HepG2 (cell line): Measurements from ENCODE around the gene RAPGEF2. TPM values are rescaled to one million over a fixed set of nuclear protein-coding genes. Genes with fewer than 3 reads are reported as not detected.

ENCODE experiments used
- ATAC-seq: fragments of 200-7000 bp; cut with Tn5 transposase; 3 replicates; pipeline ENCODE4 v1.9.1; 2020; ENCODE audit warnings: mild to moderate bottlenecking, moderate library complexity
- BruUV-seq: library from RNA; stranded (reverse); fragments of 400-500 nt; replicated peaks from 2 replicates; lab custom pipeline; 2021; lab: Mats Ljungman, UMichigan
- CTCF ChIA-PET: fragments of 300-600 bp; formaldehyde crosslinking; extraction: SDS; loops from one replicate; lab custom pipeline; 2021; ENCODE audit warnings: low total read pairs, inconsistent platforms, low intra/inter-chr PET ratio; lab: Yijun Ruan, JAX
- POLR2A ChIA-PET: fragments of 350-600 bp; sonication (Branson Sonifier 250); formaldehyde crosslinking; loops from one replicate; lab custom pipeline; 2020; ENCODE audit warnings: antibody characterized with exemption, inconsistent platforms; lab: Yijun Ruan, JAX
- DNase-seq: peaks from one replicate; pipeline ENCODE4 v3.0.0-alpha.2; 2015; ENCODE audit warnings: low spot score
- FAIRE-seq: peaks from 3 replicates; lab custom pipeline; 2011; peaks lifted over from hg19 to GRCh38; lab: Jason Lieb, UNC
- H2AFZ ChIP-seq: one replicate; pipeline ENCODE4 v1.6.1; 2011; ENCODE audit warnings: low read length, inconsistent platforms
- H3K27ac ChIP-seq: fragments of 300-600 bp; 3 replicates; pipeline ENCODE4 v1.8.0; 2011; ENCODE audit warnings: mixed run types, mild to moderate bottlenecking, mixed read lengths, low read length, inconsistent platforms; ENCODE audit not compliant: insufficient read depth; ENCODE audit errors: extremely low read length
- H3K27me3 ChIP-seq, 2 experiments: fragments of 200-600 bp in 1 of 2; 2 replicates in 1 of 2; 3 replicates in 1 of 2; pipeline versions ENCODE4 v1.6.0 to v1.8.0; 2011; ENCODE audit warnings: low read length in 2 of 2, mild to moderate bottlenecking in 2 of 2, moderate library complexity in 2 of 2, inconsistent platforms in 1 of 2; ENCODE audit not compliant: insufficient read depth in 2 of 2, control insufficient read depth in 1 of 2
- H3K36me3 ChIP-seq, 2 experiments: fragments of 200-600 bp in 1 of 2; replicated peaks in 1 of 2; 2 replicates in 1 of 2; 3 replicates in 1 of 2; pipeline versions ENCODE4 v1.5.1 to v1.8.0; 2011; ENCODE audit warnings: low read length in 2 of 2, inconsistent platforms in 1 of 2; ENCODE audit not compliant: insufficient read depth in 2 of 2, control insufficient read depth in 1 of 2
- H3K4me1 ChIP-seq: 2 replicates; pipeline ENCODE4 v1.5.1; 2012; ENCODE audit warnings: low read length, inconsistent platforms; ENCODE audit not compliant: insufficient read depth
- H3K4me2 ChIP-seq: 2 replicates; pipeline ENCODE4 v1.6.0; 2011; ENCODE audit warnings: low read depth, low read length, inconsistent platforms
- H3K4me3 ChIP-seq, 3 experiments: fragments of 200-600 bp in 1 of 3; sonication (generic), shearing (Covaris generic) in 1 of 3; replicated peaks in 1 of 3; 2 replicates each; pipeline ENCODE4 v1.5.1; 2011 to 2016; ENCODE audit warnings: low read length in 3 of 3, inconsistent platforms in 2 of 3, low read depth in 2 of 3, mild to moderate bottlenecking in 2 of 3, control low read depth in 1 of 3, mixed read lengths in 1 of 3; ENCODE audit not compliant: insufficient read depth in 1 of 3
- H3K79me2 ChIP-seq: one replicate; pipeline ENCODE4 v1.6.1; 2011; ENCODE audit warnings: low read length, inconsistent platforms; ENCODE audit not compliant: insufficient read depth
- H3K9ac ChIP-seq: 2 replicates; pipeline ENCODE4 v1.6.0; 2011; ENCODE audit warnings: mild to moderate bottlenecking, low read depth, low read length, inconsistent platforms; ENCODE audit not compliant: insufficient read depth
- H3K9me3 ChIP-seq: 2 replicates; pipeline ENCODE4 v1.5.1; 2012; ENCODE audit warnings: mild to moderate bottlenecking, low read length
- H4K20me1 ChIP-seq: 2 replicates; pipeline ENCODE4 v1.6.0; 2011; ENCODE audit warnings: inconsistent platforms, mild to moderate bottlenecking, low read length, moderate library complexity; ENCODE audit not compliant: insufficient read depth
- ARHGAP35 ChIP-seq: sonication (generic); formaldehyde crosslinking; IDR thresholded peaks from 2 replicates; pipeline ENCODE4 v1.9.0; 2022; ENCODE audit warnings: mild to moderate bottlenecking, inconsistent platforms, moderate library complexity, missing genetic modification reagents, borderline replicate concordance
- GABPB1 ChIP-seq: IDR thresholded peaks from 2 replicates; pipeline ENCODE4 v1.6.1; 2016; ENCODE audit warnings: mild to moderate bottlenecking, missing genetic modification reagents, moderate library complexity, missing compliant biosample characterization
- HMGXB4 ChIP-seq, 2 experiments: sonication (generic) in 1 of 2; formaldehyde crosslinking in 1 of 2; IDR thresholded peaks; 2 replicates each; pipeline versions ENCODE4 v1.4.0 to v1.6.1; 2018 to 2020; ENCODE audit warnings: missing genetic modification reagents in 2 of 2, borderline replicate concordance in 1 of 2, low read depth in 1 of 2, mild to moderate bottlenecking in 1 of 2, missing biosample characterization in 1 of 2
- POLR2AphosphoS2 ChIP-seq: IDR thresholded peaks from 2 replicates; pipeline ENCODE4 v1.6.1; 2011; ENCODE audit warnings: low read depth, low read length, improper control_type of control experiment
- SIX4 ChIP-seq: sonication (generic); formaldehyde crosslinking; IDR thresholded peaks from 2 replicates; pipeline ENCODE4 v1.4.0; 2020; ENCODE audit warnings: missing genetic modification reagents
- SRY ChIP-seq: sonication (generic); formaldehyde crosslinking; IDR thresholded peaks from 2 replicates; pipeline ENCODE4 v1.8.0; 2022; ENCODE audit warnings: mild to moderate bottlenecking, missing genetic modification reagents
- TOE1 ChIP-seq: sonication (generic); formaldehyde crosslinking; IDR thresholded peaks from 2 replicates; pipeline ENCODE4 v1.4.0; 2020; ENCODE audit warnings: mild to moderate bottlenecking, missing genetic modification reagents
- ZBTB3 ChIP-seq: sonication (generic); formaldehyde crosslinking; IDR thresholded peaks from 2 replicates; pipeline ENCODE4 v1.4.0; 2020; ENCODE audit warnings: low read depth, mild to moderate bottlenecking, moderate library complexity, missing genetic modification reagents, borderline replicate concordance
- ZNF160 ChIP-seq: sonication (generic); formaldehyde crosslinking; IDR thresholded peaks from 2 replicates; pipeline ENCODE4 v1.8.0; 2022; ENCODE audit warnings: mild to moderate bottlenecking, inconsistent platforms, missing genetic modification reagents
- ZNF7 ChIP-seq: IDR thresholded peaks from 2 replicates; pipeline ENCODE4 v1.6.1; 2016; ENCODE audit warnings: missing biosample characterization, missing genetic modification reagents
- ZNF749 ChIP-seq: sonication (generic); formaldehyde crosslinking; IDR thresholded peaks from 2 replicates; pipeline ENCODE4 v1.8.0; 2022; ENCODE audit warnings: mild to moderate bottlenecking, missing genetic modification reagents, moderate library complexity, borderline replicate concordance
- in situ Hi-C: cut with HindIII; loops from 2 replicates; pipeline ENCODE4 v1.10.0; 2017; ENCODE audit warnings: low pct_unique_long_range_greater_than_20kb; ENCODE audit not compliant: extremely low pct_ligation_motif_present
- intact Hi-C: fragments of 100-400 bp; cut with micrococcal nuclease; formaldehyde crosslinking; loops from one replicate; pipeline ENCODE4 v1.10.0; 2022; ENCODE audit not compliant: unreplicated experiment
- polyA plus RNA-seq, 8 experiments: library from polyadenylated mRNA; depleted of rRNA in 3 of 8; stranded (reverse) in 7 of 8; unstranded in 1 of 8; fragments of >200 nt; fragmentation: Illumina TruSeq in 4 of 8; extraction: Trizol in 4 of 8; gene quantifications; 2 replicates each; pipeline versions ENCODE4 v1.2.1 to v1.2.3, GENCODE V29; 2011 to 2016; ENCODE audit warnings: low read depth in 4 of 8, missing spikeins in 1 of 8, mixed read lengths in 1 of 8; ENCODE audit not compliant: insufficient read depth in 1 of 8
- total RNA-seq, 5 experiments: library from RNA; depleted of rRNA; stranded (reverse); fragments of >200 nt; fragmentation: Illumina TruSeq; extraction: Trizol; gene quantifications; 2 replicates each; pipeline ENCODE4 v1.2.3, GENCODE V29; 2016; ENCODE audit warnings: low read depth in 1 of 5

Gene RAPGEF2
- total and polyA plus RNA-seq, 2 of the 13 experiments (the other 11 are each of a cell fraction or from before 2014, with no cell fraction given), result 19.2 to 23.0 TPM

- TF ChIP-seq HMGXB4 (CRISPR knock-in tag; IDR thresholded peaks at IDR 0.05; ENCODE audit: borderline replicate concordance in 1 of 2, low read depth in 1 of 2) (no peak), ZNF160 (CRISPR knock-in tag) (no peak), GABPB1 (no peak), ZNF749 (CRISPR knock-in tag) (no peak), ARHGAP35 (CRISPR knock-in tag) (no peak)
These were observed 5.1 kb upstream of the RAPGEF2 start (continued) for GRCh38 chr4:159097785-159098184.

GRCh38 chr4:159098482-159099127 lies 4.3 kb upstream of the RAPGEF2 start:
- Histone ChIP-seq H4K20me1 (no peaks in the 10 kb centered on the region), H3K27me3 (no peaks in the 10 kb centered on the region; a peak in 1 of 5 replicates), H2AFZ (no peak overlapping the region), H3K4me1 (peaks cover 17% of the 10 kb centered on the region), H3K4me2 (no peak overlapping the region), H3K9me3 (no peaks in the 10 kb centered on the region), H3K36me3 (no peaks in the 10 kb centered on the region), H3K4me3 (no peak overlapping the region), H3K79me2 (no peaks in the 10 kb centered on the region), H3K9ac (no peak overlapping the region), H3K27ac (no peak overlapping the region)
- TF ChIP-seq GABPB1 (no peak), SRY (no peak), POLR2AphosphoS2 (no peak), TOE1 (CRISPR knock-in tag) (no peak), ZNF7 (CRISPR knock-in tag) (no peak), ZBTB3 (CRISPR knock-in tag) (no peak), SIX4 (no peak)
- no TSS peak for BruUV-seq
- ATAC-seq (no peak), DNase-seq (no peak), FAIRE-seq (no peak)
- POLR2A ChIA-PET, result no interaction called here
- CTCF ChIA-PET, result no interaction called here
- intact Hi-C loops, result no loop called here
- in situ Hi-C loops, result no loop called here
